ENCODE measurements around the gene DDX60.

The DDX60 gene

DNA sequence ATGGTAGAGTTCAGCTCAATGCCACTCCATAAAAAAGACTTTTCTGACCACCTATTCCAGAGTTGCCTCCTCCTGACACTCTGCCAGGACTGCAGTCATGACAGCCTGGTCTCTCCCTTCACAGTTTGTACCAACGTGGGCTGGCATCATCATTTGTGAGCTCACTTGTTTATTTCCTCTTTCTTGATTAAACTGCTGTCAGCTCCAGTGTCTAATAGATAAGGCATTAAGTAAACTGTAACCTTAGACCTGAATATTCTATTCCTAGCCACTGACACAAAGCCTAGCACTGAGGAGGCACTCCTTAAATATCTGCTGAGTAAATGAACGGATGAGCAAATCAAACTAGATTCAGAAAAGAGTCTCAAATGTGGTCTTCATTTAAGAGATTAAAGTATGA lies 48.7 kb downstream of the DDX60 start:
- TF ChIP-seq, protein P1, sequence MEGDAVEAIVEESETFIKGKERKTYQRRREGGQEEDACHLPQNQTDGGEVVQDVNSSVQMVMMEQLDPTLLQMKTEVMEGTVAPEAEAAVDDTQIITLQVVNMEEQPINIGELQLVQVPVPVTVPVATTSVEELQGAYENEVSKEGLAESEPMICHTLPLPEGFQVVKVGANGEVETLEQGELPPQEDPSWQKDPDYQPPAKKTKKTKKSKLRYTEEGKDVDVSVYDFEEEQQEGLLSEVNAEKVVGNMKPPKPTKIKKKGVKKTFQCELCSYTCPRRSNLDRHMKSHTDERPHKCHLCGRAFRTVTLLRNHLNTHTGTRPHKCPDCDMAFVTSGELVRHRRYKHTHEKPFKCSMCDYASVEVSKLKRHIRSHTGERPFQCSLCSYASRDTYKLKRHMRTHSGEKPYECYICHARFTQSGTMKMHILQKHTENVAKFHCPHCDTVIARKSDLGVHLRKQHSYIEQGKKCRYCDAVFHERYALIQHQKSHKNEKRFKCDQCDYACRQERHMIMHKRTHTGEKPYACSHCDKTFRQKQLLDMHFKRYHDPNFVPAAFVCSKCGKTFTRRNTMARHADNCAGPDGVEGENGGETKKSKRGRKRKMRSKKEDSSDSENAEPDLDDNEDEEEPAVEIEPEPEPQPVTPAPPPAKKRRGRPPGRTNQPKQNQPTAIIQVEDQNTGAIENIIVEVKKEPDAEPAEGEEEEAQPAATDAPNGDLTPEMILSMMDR (IDR thresholded peaks at IDR 0.05; ENCODE audit: extremely low read depth, missing control alignments), result no peak
- DNase-seq (ENCODE audit: low spot score), result no peak

DNA sequence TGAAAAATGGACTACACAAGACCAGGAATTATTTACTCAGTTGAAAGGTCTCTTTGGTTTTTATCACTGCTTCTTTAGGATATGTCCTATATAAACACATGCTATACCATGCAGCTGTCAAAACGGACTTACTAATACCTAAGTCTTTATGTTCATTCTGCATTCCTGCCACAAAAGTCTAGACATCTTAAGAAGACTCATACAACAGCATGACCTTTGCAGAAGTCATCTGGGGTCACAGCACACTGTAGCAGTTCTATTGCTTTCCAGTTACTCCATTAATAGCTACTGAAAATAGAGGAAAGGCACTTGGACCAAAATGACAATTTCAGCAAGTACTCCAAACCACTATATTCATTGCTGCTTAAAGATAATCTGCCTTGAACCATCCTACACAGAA lies 53.2 kb downstream of the DDX60 start:
- TF ChIP-seq, protein P1 (IDR thresholded peaks at IDR 0.05; ENCODE audit: extremely low read depth, missing control alignments), result no peak
- no peak for DNase-seq (ENCODE audit: low spot score)

DNA sequence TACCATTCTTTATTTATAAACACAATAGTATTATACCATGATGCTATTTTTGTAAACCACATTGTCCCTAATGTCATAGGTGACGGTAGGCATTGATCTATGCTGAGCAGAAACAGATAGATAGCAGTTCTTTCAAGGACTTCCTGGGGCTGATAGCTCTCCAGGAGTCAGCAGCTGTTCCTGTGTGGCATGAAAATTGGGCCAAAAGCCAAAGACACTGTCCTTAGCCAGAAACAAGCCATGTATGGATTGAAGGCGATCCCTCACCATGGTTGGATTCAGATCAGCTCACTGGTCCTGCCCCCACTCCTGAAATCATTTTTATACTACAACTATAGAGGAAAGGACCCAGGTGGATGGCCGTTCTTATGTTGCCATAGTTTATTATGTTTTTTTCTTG lies 53.6 kb downstream of the DDX60 start:
- no peak for DNase-seq (ENCODE audit: low spot score)
- TF ChIP-seq, protein P1 (IDR thresholded peaks at IDR 0.05; ENCODE audit: extremely low read depth, missing control alignments), result no peak

DNA sequence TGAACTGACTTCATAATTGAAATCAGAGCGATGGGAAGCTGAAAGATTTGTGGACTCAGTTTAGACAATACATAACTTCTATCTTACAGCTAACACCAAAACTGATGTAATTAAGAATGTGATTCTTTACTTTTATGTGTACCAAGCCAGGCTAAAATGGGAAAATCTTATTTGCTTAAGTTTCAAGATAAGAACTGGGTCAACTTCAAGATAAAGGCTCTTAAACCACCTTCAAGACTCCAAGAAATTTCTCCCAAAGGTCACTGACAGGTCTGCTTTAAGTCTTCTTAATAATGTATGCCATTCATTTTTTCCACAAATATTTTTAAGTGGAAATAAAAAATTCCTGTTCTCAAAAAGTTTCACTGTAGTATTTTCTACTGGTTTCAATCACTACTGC lies 55.5 kb downstream of the DDX60 start:
- TF ChIP-seq, protein P1 (IDR thresholded peaks at IDR 0.05; ENCODE audit: extremely low read depth, missing control alignments), result no peak
- no peak for DNase-seq (ENCODE audit: low spot score)

DNA sequence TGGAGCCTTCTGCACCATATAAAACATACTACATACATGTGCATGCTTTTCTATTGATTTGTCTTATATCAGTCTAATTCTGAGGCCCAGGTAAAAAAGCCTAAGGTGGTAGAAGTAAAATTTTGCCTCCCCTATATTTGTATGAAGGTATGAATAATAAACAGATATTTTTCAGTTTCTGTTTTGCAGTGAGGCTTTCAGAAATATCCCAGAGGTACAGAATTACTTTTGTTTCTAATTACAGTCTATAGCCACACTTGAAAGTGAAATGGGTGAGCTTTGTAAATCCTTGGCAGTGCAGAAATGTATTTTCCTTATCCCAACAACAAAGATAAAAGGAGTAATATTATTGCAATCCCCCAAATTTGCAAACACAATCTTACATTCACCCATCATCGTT lies 59.5 kb downstream of the DDX60 start:
- TF ChIP-seq, protein P1 (IDR thresholded peaks at IDR 0.05; ENCODE audit: extremely low read depth, missing control alignments), result no peak
- DNase-seq (ENCODE audit: low spot score), result no peak

DNA sequence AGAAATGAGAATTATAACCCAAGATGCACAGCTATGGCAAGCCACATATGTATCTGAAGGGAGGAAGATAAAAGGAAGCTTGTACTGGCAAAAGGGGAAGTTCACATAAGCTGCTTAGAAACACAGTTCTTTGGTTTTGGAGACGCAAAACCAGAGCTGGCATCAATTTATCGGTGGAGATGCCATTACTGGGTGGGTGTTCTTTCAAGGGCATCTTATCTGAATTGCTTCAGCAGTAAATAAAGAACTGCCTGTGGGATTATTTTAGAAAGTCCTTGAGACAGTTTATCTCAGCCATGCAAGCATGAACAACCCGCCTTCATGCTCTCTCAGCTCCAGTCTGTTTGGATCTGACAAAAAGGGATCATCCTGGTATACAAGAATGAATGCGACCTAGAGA lies 60.8 kb downstream of the DDX60 start:
- TF ChIP-seq, protein P1 (IDR thresholded peaks at IDR 0.05; ENCODE audit: extremely low read depth, missing control alignments), result no peak
- DNase-seq (ENCODE audit: low spot score), result no peak

DNA sequence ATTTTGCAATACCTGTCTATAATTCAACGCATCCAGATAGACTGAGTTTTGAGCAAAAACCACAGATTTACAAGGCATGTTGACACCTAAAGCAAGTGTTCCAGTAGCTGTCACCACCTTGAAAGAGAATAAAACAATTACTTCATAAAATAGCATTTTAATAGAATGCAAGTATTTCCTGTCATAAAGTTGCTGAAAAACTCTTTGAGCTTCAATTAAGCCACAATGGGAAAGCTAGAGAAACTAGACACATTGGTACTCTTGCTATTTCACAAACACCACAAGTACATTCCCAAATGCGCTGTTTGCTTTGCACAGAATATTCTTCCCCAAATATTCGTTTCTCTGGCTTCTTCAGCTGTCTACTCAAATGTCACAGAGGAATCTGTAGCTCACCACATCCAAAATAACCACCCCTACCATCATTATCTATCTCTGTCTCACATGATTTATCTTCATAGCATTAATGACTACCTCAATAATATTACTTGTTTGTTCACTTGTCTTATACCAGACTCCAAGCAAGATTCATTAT lies 70.3 kb downstream of the DDX60 start:
- TF ChIP-seq, protein P1 (IDR thresholded peaks at IDR 0.05; ENCODE audit: extremely low read depth, missing control alignments), result no peak
- no peak for DNase-seq (ENCODE audit: low spot score)
